ENCODE measurements around the gene MIEF1.

The MIEF1 gene

GRCh38 chr22:39467390-39467895, 34.6 kb upstream of the MIEF1 start:
- Mint-ChIP-seq H3K27me3 (no peaks in the 10 kb centered on the region), H3K4me1 (peaks cover 24% of the 10 kb centered on the region), H3K9me3 (no peaks in the 10 kb centered on the region), H3K4me3 (no peak overlapping the region), H3K27ac (no peak overlapping the region)
- ATAC-seq: no peak
- no peak for DNase-seq

- H3K27me3 Mint-ChIP-seq: no peaks in the 10 kb centered on the region
- DNase-seq (no peak), ATAC-seq (no peak)
- H3K4me1 Mint-ChIP-seq: peaks cover 32% of the 10 kb centered on the region
- no peak overlapping the region for H3K4me3 Mint-ChIP-seq
- H3K9me3 Mint-ChIP-seq: no peaks in the 10 kb centered on the region
- peak overlapping the region; percentile 46 to 89 for H3K27ac Mint-ChIP-seq
Measured at GRCh38 chr22:39468487-39469325, 33.4 kb upstream of the MIEF1 start.

GRCh38 chr22:39469326-39469680, 32.8 kb upstream of the MIEF1 start:
- ATAC-seq (no peak), DNase-seq (no peak)
- no peak overlapping the region for H3K27ac Mint-ChIP-seq
- peaks cover 32% of the 10 kb centered on the region for H3K4me1 Mint-ChIP-seq
- H3K9me3 Mint-ChIP-seq: no peaks in the 10 kb centered on the region
- H3K27me3 Mint-ChIP-seq: no peaks in the 10 kb centered on the region
- H3K4me3 Mint-ChIP-seq: no peak overlapping the region

DNA sequence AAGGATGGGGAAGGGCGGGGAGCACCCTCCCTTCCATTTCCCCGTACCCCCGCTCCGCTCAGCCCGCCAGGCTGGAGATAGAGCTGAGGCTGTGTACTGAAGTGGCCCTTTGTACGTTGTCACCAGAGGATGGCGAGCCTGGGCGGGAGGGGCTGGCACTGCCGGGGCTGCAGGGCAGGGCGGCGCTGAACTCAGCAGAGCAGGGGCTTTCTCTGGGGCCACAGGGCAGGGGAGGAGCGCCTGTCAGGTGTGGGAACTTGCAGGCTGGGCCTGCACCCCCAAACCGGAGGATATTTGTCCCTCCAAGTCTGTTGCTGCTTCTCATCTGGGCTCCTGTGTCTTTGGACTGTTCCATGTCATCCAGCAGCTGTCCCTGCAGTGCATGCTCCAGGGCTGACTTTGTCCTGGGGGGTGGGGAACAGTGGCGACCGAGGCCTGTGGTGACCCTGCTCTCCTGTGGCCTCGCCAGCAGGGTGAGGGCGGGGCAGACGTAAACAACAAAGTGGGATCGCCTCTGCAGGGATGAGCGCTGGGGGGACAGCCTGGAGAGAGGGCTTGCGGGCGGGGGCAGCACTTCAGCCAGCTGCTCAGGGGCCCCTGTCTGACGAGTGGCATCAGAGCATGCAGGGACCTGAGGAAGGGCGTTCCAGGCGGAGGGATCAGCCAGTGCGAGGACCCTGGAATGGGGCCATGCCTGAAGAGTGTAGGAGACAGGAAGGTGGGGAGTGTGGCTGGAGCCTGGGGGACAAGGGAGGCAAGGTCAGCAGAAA, 32.2 kb upstream of the MIEF1 start:
- ATAC-seq: no peak
- peaks cover 32% of the 10 kb centered on the region for H3K4me1 Mint-ChIP-seq
- no peak overlapping the region for H3K4me3 Mint-ChIP-seq
- no peak overlapping the region for H3K27ac Mint-ChIP-seq
- H3K9me3 Mint-ChIP-seq: no peaks in the 10 kb centered on the region
- H3K27me3 Mint-ChIP-seq: no peaks in the 10 kb centered on the region
- DNase-seq: no peak

- DNase-seq: no peak
- no peak for ATAC-seq
- H3K4me1 Mint-ChIP-seq: peaks cover 32% of the 10 kb centered on the region
- H3K4me3 Mint-ChIP-seq: no peak overlapping the region
- no peaks in the 10 kb centered on the region for H3K27me3 Mint-ChIP-seq
- H3K27ac Mint-ChIP-seq: peak overlapping the region in 1 of 2 donors; percentile 91
- no peaks in the 10 kb centered on the region for H3K9me3 Mint-ChIP-seq
Measured at GRCh38 chr22:39470451-39471291, 31.4 kb upstream of the MIEF1 start.

DNA sequence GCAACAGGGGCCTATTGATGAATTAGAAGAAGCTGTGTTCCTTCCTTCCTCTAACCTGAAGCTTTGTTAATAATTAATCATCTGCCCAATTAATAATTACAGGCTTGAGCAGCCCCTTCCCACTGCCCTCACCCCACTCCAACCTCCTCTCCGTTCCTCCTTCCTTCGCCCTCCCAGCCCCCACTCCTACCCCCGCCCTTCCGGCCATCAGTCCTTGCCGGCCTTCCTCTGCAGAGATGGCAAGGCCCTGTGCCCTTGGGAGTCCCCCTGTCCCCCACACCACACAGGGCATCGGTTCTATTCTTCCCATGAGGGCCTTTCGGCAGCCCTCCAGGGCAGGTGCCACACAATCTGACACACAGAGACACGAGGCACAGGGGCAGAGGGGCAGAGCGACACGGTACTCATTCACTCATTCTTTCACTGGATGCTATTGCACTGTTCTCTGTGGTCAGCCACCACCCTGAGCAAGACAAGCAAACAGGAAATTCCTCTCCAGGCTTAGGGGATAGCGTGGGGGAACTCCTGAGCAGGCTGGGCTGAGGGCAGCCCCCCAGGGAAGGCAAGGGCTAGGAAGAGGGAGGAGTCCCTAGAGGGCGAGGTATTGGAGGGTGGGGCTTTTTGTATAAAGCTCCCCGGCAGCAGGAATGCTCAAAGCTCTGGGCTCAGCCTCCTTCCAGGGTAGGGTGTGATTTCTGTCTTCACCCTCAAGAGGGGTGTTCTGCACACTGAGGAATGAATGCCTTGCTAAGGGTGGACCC, 30.5 kb upstream of the MIEF1 start:
- Mint-ChIP-seq H3K4me1 (peaks cover 32% of the 10 kb centered on the region), H3K27me3 (no peaks in the 10 kb centered on the region), H3K9me3 (no peaks in the 10 kb centered on the region), H3K4me3 (peak overlapping the region; percentile 11 to 48), H3K27ac (peak overlapping the region in 1 of 2 donors; percentile 72)
- DNase-seq: peak in 1 of 2 donors; percentile 51
- ATAC-seq: peak; percentile 92

DNA sequence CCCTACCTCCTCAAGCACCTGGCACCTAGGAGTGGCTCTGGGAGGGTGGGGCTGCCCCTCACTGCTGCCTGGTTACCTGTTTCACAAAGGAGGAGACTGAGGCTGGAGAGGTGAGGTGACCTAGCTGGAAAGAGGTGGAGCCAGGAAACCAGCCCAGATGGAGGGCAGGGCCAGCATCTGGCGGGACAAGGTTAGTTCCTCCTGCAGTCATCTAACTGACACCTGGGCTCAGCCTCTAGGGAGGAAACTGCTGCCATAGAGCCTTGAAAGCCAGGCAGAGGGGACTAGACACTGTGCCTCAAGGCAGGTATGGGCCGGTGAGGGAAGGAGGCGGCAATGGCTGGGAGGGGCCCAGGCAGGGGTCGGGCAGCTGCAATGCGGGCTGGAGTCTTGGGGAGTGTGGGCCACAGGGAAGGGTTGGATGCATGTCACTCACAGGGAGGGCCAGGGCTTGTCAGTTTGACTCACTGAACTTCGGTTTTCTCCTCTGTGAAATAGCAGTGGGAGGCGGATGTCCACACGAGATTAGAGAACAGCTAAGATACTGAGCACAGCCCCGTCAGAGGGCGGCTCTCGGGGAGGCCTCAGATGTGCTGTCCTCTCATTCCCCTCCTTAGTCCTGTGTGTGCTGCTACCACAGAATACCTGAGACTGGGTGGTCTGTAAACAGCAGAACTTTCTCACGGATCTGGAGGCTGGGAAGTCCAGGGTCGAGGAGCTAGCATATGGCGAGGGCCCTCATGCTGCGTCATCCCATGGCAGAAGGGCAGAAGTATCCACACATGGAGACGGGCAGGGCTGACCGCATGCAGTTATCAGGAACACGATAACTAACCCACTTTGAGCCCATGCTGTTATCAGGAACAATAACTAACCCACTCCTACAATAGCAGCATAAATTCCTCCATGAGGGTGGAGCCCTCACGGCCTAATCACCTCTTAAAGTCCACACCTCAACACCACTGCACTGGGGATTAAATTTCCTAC, 29.2 kb upstream of the MIEF1 start:
- H3K9me3 Mint-ChIP-seq: no peaks in the 10 kb centered on the region
- peak overlapping the region in 1 of 2 donors; percentile 65 for H3K27ac Mint-ChIP-seq
- ATAC-seq (no peak), DNase-seq (no peak)
- no peaks in the 10 kb centered on the region for H3K27me3 Mint-ChIP-seq
- H3K4me3 Mint-ChIP-seq: no peak overlapping the region
- peaks cover 32% of the 10 kb centered on the region for H3K4me1 Mint-ChIP-seq

DNA sequence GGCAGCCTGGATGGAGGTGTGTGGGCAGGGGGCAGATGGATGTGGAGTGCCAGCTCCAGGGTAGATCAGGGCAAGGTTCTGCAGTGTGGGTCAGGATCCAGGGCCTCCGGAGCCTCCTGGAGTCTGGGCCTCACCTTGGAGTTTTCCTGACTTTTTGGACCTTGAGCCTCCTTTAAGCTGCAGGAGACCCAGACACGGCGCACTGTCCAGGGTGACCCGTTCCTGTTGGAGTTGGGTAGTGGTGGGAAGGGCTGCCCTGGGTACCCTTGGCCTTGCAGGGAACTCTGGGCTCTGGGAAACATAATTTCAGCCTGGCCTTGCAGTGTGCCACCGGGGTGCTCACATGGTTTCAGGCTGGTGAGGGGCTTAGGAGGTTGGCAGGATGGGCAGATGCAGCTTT, 28.2 kb upstream of the MIEF1 start:
- no peak for ATAC-seq
- Mint-ChIP-seq H3K4me3 (no peak overlapping the region), H3K9me3 (no peaks in the 10 kb centered on the region), H3K27ac (no peak overlapping the region), H3K4me1 (peaks cover 32% of the 10 kb centered on the region), H3K27me3 (no peaks in the 10 kb centered on the region)
- no peak for DNase-seq

DNA sequence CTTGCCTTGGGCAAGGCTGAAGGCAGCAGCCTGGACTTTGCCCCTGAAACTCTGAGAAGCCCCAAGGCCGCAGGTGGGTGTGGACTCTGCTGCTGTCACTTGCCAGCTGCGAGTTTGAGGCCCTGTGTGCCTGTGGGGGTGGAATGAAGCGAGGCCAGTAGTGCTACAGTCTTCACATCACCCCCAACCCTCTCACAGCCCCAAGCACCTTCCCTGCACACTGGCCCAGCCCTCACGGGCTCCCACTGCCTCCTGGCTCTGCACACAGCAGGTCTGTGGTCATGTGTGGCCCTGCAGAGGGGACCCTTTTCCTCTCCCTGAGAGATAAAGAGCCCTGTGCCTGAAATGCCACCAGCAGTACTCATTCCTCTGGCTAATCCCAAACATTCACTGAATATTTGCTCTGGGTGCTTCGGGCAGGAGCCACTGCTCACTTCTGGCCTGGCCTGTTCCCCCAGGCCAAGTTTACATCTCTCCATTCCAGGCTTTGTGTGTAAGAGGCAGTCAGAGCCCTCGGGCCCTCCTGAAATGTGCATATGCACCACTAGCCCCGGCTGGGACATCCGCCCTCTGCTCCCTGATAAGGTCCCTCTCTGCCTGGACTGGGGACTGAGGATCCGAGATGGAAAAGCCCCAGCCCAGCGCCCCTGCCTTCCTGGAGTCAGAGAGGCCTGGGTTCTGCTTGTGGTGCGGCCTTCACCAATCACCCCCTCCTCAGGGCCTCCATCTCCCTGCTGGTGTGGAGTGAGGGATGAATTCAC, 27.6 kb upstream of the MIEF1 start:
- DNase-seq: no peak
- Mint-ChIP-seq H3K9me3 (no peaks in the 10 kb centered on the region), H3K4me1 (peaks cover 32% of the 10 kb centered on the region), H3K27me3 (no peaks in the 10 kb centered on the region), H3K4me3 (no peak overlapping the region), H3K27ac (no peak overlapping the region)
- ATAC-seq: no peak

DNA sequence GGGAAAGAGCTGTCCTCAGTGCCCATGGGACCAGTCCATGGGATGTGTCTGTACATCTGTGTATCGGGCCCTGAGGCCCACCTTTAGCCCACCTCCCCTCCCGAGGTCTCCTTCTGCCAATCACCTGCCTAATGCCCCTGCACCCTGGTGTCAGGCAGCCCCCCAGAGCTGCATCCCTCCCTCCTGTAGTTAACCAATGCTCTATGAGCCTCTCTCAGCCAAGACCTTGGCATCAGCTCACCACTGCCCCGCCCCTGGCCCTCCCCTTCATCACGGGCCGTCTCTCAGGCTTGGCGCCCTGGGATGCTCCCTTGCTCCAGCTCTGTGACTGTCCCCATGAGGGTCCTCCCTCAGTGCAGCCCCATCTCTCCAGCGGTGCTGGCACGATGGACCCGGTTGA, 26.8 kb upstream of the MIEF1 start:
- ATAC-seq: no peak
- Mint-ChIP-seq H3K4me1 (peaks cover 27% of the 10 kb centered on the region), H3K9me3 (no peaks in the 10 kb centered on the region), H3K4me3 (no peak overlapping the region), H3K27me3 (no peaks in the 10 kb centered on the region), H3K27ac (no peak overlapping the region)
- no peak for DNase-seq

DNA sequence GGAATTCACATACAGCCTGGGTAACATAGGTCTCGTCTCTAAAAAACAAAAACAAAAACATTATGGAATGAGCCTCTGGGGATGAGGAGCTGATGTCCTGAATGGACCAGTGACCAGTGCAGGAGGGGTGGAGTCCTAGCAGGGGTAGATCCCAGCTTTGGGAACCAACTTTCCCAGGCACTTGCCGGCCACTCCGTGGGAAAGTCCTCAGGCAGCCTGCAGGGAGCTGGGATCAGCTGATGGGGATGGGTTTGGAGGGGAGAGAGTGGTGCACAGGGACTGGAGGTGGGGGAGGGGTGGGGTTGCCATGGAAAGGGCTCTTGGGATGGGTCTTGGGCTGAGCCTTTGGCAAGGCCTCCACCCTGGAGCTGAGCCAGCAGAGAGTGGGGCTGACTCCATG, 26.2 kb upstream of the MIEF1 start:
- no peak overlapping the region for H3K27ac Mint-ChIP-seq

GRCh38 chr22:39476664-39477063, 25.4 kb upstream of the MIEF1 start:
- Mint-ChIP-seq H3K4me1 (peaks cover 16% of the 10 kb centered on the region), H3K27me3 (no peaks in the 10 kb centered on the region), H3K9me3 (no peaks in the 10 kb centered on the region), H3K27ac (no peak overlapping the region), H3K4me3 (no peak overlapping the region)
- ATAC-seq: no peak
- no peak for DNase-seq

More for the DNA sequence above, 26.2 kb upstream of the MIEF1 start:
- DNase-seq (no peak), ATAC-seq (no peak)
- H3K27me3 Mint-ChIP-seq: no peaks in the 10 kb centered on the region
- no peaks in the 10 kb centered on the region for H3K9me3 Mint-ChIP-seq
- peaks cover 22% of the 10 kb centered on the region for H3K4me1 Mint-ChIP-seq
- no peak overlapping the region for H3K4me3 Mint-ChIP-seq

- Mint-ChIP-seq H3K27ac (no peak overlapping the region), H3K4me3 (no peak overlapping the region), H3K4me1 (peaks cover 7% of the 10 kb centered on the region), H3K9me3 (no peaks in the 10 kb centered on the region), H3K27me3 (no peaks in the 10 kb centered on the region)
- ATAC-seq (no peak), DNase-seq (no peak)
Measured at GRCh38 chr22:39477542-39477941, 24.5 kb upstream of the MIEF1 start.
